Measurements from ENCODE around the gene ZNF317.

The ZNF317 gene

GRCh38 chr19:9144920-9145319 is 4.7 kb downstream of the ZNF317 start:
- no peak for ATAC-seq (ENCODE audit: insufficient read depth, low read depth)

DNA sequence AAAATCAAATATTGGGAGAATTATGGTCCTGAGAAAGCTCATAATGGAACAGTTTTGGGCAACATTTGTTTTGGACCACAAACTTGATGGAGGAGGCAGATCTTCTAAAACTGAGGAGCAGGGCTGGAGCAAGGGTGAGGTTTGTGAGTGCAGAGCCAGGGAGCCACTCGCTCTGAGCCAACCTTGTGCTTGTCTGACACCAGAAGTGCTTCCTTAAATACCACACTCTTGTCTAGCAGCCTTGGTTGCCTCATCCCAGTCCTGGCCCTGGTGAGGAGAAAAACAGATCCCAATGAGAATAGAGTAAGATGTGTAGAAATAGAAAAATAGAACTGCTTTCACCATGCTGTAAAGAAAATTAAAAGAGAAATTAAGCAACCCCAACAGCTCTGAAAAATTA is 6.7 kb downstream of the ZNF317 start:
- peaks cover 78% of the 10 kb centered on the region for H3K36me3 ChIP-seq (ENCODE audit: insufficient read depth, low read length)
- TF ChIP-seq, protein P1, sequence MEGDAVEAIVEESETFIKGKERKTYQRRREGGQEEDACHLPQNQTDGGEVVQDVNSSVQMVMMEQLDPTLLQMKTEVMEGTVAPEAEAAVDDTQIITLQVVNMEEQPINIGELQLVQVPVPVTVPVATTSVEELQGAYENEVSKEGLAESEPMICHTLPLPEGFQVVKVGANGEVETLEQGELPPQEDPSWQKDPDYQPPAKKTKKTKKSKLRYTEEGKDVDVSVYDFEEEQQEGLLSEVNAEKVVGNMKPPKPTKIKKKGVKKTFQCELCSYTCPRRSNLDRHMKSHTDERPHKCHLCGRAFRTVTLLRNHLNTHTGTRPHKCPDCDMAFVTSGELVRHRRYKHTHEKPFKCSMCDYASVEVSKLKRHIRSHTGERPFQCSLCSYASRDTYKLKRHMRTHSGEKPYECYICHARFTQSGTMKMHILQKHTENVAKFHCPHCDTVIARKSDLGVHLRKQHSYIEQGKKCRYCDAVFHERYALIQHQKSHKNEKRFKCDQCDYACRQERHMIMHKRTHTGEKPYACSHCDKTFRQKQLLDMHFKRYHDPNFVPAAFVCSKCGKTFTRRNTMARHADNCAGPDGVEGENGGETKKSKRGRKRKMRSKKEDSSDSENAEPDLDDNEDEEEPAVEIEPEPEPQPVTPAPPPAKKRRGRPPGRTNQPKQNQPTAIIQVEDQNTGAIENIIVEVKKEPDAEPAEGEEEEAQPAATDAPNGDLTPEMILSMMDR (IDR thresholded peaks at IDR 0.05; ENCODE audit: borderline replicate concordance, extremely low read depth, low read length, poor library complexity, severe bottlenecking), result no peak
- TF ChIP-seq EZH2 (IDR thresholded peaks at IDR 0.05; ENCODE audit: borderline replicate concordance, low read depth, low read length, severe bottlenecking), result no peak
- DNase-seq (no peak), ATAC-seq (ENCODE audit: insufficient read depth, low read depth) (no peak)
- H3K79me2 ChIP-seq (ENCODE audit: insufficient read depth, low read length), result peaks cover 98% of the 10 kb centered on the region
- no peak overlapping the region for H3K4me3 ChIP-seq (ENCODE audit: low read depth in 1 of 2, low read length in 2 of 2)
- peaks cover 47% of the 10 kb centered on the region for H4K20me1 ChIP-seq (ENCODE audit: insufficient read depth, low read length)
- peaks cover 10% of the 10 kb centered on the region for H3K4me1 ChIP-seq (ENCODE audit: insufficient read depth, low read length)
- H3K9me3 ChIP-seq (ENCODE audit: insufficient read depth, low read length, severe bottlenecking), result peaks cover 25% of the 10 kb centered on the region
- H3K4me2 ChIP-seq (ENCODE audit: insufficient read depth, low read length), result no peak overlapping the region
- no peak overlapping the region for H2AFZ ChIP-seq (ENCODE audit: low read depth, low read length)
- H3K27me3 ChIP-seq (ENCODE audit: insufficient read depth, low read length, poor library complexity), result no peaks in the 10 kb centered on the region
- no peak overlapping the region for H3K27ac ChIP-seq (ENCODE audit: low read length)
- no peak overlapping the region for H3K9ac ChIP-seq (ENCODE audit: low read depth, low read length)

More at GRCh38 chr19:9144920-9145319, 4.7 kb downstream of the ZNF317 start:
- H3K27me3 ChIP-seq (ENCODE audit: insufficient read depth, low read length, poor library complexity), result no peaks in the 10 kb centered on the region
- H4K20me1 ChIP-seq (ENCODE audit: insufficient read depth, low read length), result peaks cover 35% of the 10 kb centered on the region
- H3K4me1 ChIP-seq (ENCODE audit: insufficient read depth, low read length), result peaks cover 21% of the 10 kb centered on the region
- TF ChIP-seq, protein P1 (IDR thresholded peaks at IDR 0.05; ENCODE audit: borderline replicate concordance, extremely low read depth, low read length, poor library complexity, severe bottlenecking), result no peak
- no peak for TF ChIP-seq EZH2 (IDR thresholded peaks at IDR 0.05; ENCODE audit: borderline replicate concordance, low read depth, low read length, severe bottlenecking)
- no peak overlapping the region for H2AFZ ChIP-seq (ENCODE audit: low read depth, low read length)
- H3K79me2 ChIP-seq (ENCODE audit: insufficient read depth, low read length), result peaks cover 97% of the 10 kb centered on the region
- DNase-seq, result no peak
- no peak overlapping the region for H3K4me2 ChIP-seq (ENCODE audit: insufficient read depth, low read length)
- peaks cover 65% of the 10 kb centered on the region for H3K36me3 ChIP-seq (ENCODE audit: insufficient read depth, low read length)
- peaks cover 21% of the 10 kb centered on the region for H3K9me3 ChIP-seq (ENCODE audit: insufficient read depth, low read length, severe bottlenecking)
- H3K9ac ChIP-seq (ENCODE audit: low read depth, low read length), result no peak overlapping the region
- no peak overlapping the region for H3K27ac ChIP-seq (ENCODE audit: low read length)
- H3K4me3 ChIP-seq (ENCODE audit: low read depth in 1 of 2, low read length in 2 of 2), result no peak overlapping the region

DNA sequence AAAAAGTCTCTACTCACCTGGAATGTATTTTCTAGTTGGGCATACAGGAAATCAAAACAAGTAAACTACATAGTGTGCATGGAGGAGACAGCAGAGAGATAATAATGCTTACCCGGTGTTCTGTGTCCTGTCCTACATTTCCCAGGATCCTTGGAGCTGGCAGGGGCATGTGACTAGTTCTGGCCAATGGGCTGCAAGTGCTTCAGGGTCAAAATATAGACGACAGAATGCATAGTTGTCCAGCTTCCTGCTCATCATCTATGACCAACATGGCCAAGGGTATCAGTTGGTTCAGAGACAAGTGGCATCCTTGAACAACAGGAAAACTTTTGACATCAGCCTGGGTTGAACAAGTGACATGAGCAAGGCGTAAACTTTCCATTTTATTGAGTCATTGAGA is 8.5 kb downstream of the ZNF317 start:
- H3K79me2 ChIP-seq (ENCODE audit: insufficient read depth, low read length), result peaks cover 98% of the 10 kb centered on the region
- DNase-seq (no peak), ATAC-seq (ENCODE audit: insufficient read depth, low read depth) (no peak)
- H3K4me1 ChIP-seq (ENCODE audit: insufficient read depth, low read length), result no peaks in the 10 kb centered on the region
- no peak overlapping the region for H3K27ac ChIP-seq (ENCODE audit: low read length)
- peaks cover 56% of the 10 kb centered on the region for H4K20me1 ChIP-seq (ENCODE audit: insufficient read depth, low read length)
- no peak overlapping the region for H3K9ac ChIP-seq (ENCODE audit: low read depth, low read length)
- peaks cover 23% of the 10 kb centered on the region for H3K9me3 ChIP-seq (ENCODE audit: insufficient read depth, low read length, severe bottlenecking)
- TF ChIP-seq EZH2 (IDR thresholded peaks at IDR 0.05; ENCODE audit: borderline replicate concordance, low read depth, low read length, severe bottlenecking), result no peak
- TF ChIP-seq, protein P1 (IDR thresholded peaks at IDR 0.05; ENCODE audit: borderline replicate concordance, extremely low read depth, low read length, poor library complexity, severe bottlenecking), result no peak
- no peak overlapping the region for H3K4me2 ChIP-seq (ENCODE audit: insufficient read depth, low read length)
- no peaks in the 10 kb centered on the region for H3K27me3 ChIP-seq (ENCODE audit: insufficient read depth, low read length, poor library complexity)
- H2AFZ ChIP-seq (ENCODE audit: low read depth, low read length), result no peak overlapping the region
- H3K36me3 ChIP-seq (ENCODE audit: insufficient read depth, low read length), result peaks cover 81% of the 10 kb centered on the region
- no peak overlapping the region for H3K4me3 ChIP-seq (ENCODE audit: low read depth in 1 of 2, low read length in 2 of 2)

- H3K27me3 ChIP-seq (ENCODE audit: insufficient read depth, low read length, poor library complexity), result no peaks in the 10 kb centered on the region
- H3K9ac ChIP-seq (ENCODE audit: low read depth, low read length), result no peak overlapping the region
- H3K36me3 ChIP-seq (ENCODE audit: insufficient read depth, low read length), result peaks cover 83% of the 10 kb centered on the region
Observed at GRCh38 chr19:9149997-9150396, 9.8 kb downstream of the ZNF317 start.

More at GRCh38 chr19:9149997-9150396, 9.8 kb downstream of the ZNF317 start:
- peaks cover 98% of the 10 kb centered on the region for H3K79me2 ChIP-seq (ENCODE audit: insufficient read depth, low read length)
- TF ChIP-seq EZH2 (IDR thresholded peaks at IDR 0.05; ENCODE audit: borderline replicate concordance, low read depth, low read length, severe bottlenecking), result no peak
- TF ChIP-seq, protein P1 (IDR thresholded peaks at IDR 0.05; ENCODE audit: borderline replicate concordance, extremely low read depth, low read length, poor library complexity, severe bottlenecking), result no peak
- H3K4me3 ChIP-seq (ENCODE audit: low read depth in 1 of 2, low read length in 2 of 2), result no peak overlapping the region
- H2AFZ ChIP-seq (ENCODE audit: low read depth, low read length), result no peak overlapping the region
- DNase-seq (no peak), ATAC-seq (ENCODE audit: insufficient read depth, low read depth) (no peak)
- no peak overlapping the region for H3K4me2 ChIP-seq (ENCODE audit: insufficient read depth, low read length)
- no peak overlapping the region for H3K27ac ChIP-seq (ENCODE audit: low read length)
- H3K9me3 ChIP-seq (ENCODE audit: insufficient read depth, low read length, severe bottlenecking), result peaks cover 15% of the 10 kb centered on the region
- H4K20me1 ChIP-seq (ENCODE audit: insufficient read depth, low read length), result peaks cover 61% of the 10 kb centered on the region
- no peaks in the 10 kb centered on the region for H3K4me1 ChIP-seq (ENCODE audit: insufficient read depth, low read length)

Measured in DND-41 (cell line).